Activated CD4-positive, alpha-beta T cell treated with anti-CD3 and anti-CD28 coated beads, Interleukin-2, amount 50 U/mL, for 24 hours (primary cell): ENCODE results near the gene ASCC1.
"Not testable (repeated sequence)": the region's sequence is repeated elsewhere in the genome, so short reads cannot be mapped to it uniquely, and the experiment has no call there.

ENCODE experiments used
- DNase-seq, 2 donors: peaks; one replicate each; pipeline ENCODE4 v3.0.0-alpha.2; 2020; ENCODE audit warnings: low read depth in 1 of 2, low spot score in 1 of 2

ASCC1 gene

GRCh38 chr10:72173262-72173618 lies 42.8 kb downstream of the ASCC1 start:
- DNase-seq, result no peak

GRCh38 chr10:72171175-72171630 lies 44.9 kb downstream of the ASCC1 start:
- no peak for DNase-seq

- no peak for DNase-seq
These were observed 45.3 kb downstream of the ASCC1 start for GRCh38 chr10:72170733-72171132.

- no peak for DNase-seq
These were observed 45.8 kb downstream of the ASCC1 start for GRCh38 chr10:72170263-72170662.

GRCh38 chr10:72167118-72167517 lies 49.0 kb downstream of the ASCC1 start:
- no peak for DNase-seq

DNA sequence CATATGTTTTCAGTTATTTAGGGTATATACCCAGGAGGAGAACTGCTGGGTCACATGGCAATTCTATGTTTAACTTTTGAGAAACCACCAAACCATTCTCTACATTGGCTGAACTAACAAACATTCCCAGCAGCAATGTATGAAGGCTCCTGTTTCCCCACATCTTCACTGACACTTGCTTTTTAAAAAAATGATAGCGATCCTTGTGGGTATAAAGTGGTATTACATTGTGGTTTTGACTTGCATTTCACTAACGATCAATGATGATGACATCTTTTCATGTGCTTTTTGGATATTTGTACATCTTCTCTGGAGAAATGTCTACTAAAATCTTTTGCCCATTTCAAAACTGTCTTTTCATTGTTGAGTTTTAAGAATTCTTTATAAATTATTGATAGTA lies 51.5 kb downstream of the ASCC1 start:
- DNase-seq, result no peak

GRCh38 chr10:72162978-72163377 lies 53.1 kb downstream of the ASCC1 start:
- DNase-seq, result peak in 1 of 2 donors; percentile 21

- DNase-seq, result no peak
These were observed 57.9 kb downstream of the ASCC1 start for GRCh38 chr10:72158176-72158575.

DNA sequence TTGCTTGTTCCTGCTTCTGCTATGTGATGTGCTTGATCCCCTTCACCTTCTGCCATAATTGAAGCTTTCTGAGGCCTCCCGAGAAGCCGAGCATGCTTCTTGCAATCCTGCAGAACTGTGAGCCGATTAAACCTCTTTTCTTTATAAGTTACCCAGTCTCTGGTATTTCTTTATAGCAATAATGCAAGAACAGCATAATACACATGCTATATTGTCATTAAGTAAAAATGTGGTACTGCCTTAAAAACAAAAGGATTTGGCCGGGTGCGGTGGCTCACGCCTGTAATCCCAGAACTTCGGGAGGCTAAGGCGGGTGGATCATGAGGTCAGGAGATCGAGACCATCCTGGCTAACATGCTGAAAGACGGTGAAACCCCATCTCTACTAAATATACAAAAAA lies 59.9 kb downstream of the ASCC1 start:
- no peak for DNase-seq

DNA sequence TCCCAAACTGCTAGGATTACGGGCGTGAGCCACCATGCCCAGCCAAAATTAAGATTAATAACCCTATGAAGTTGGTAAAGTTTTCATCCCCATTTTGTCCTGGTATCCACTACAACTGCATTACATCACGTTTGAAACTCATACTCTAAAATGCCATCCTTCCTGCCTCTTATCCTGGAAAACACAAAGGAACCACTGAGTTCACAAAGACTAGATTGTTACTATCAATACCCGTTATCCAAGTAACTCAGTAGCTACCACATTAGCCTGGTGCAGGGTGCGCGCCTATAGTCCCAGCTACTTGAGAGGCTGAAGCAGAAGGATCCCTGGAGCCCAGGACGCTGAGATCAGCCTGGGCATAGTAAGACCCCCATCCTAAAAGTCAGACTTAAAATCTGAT lies 63.8 kb downstream of the ASCC1 start:
- DNase-seq, result no peak

DNA sequence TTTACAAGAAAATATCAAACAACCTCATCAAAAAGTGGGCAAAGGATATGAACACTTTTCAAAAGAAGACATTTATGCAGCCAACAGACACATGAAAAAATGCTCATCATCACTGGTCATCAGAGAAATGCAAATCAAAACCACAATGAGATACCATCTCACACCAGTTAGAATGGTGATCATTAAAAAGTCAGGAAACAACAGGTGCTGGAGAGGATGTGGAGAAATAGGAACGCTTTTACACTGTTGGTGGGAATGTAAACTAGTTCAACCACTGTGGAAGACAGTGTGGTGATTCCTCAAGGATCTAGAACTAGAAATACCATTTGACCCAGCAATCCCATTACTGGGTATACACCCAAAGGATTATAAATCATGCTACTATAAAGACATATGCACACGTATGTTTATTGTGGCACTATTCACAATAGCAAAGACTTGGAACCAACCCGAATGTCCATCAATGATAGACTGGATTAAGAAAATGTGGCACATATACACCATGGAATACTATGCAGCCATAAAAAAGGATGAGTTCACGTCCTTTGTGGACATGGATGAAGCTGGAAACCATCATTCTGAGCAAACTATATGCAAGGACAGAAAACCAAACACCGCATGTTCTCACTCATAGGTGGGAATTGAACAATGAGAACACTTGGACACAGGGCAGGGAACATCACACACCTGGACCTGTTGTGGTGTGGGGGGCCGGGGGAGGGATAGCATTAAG lies 65.2 kb downstream of the ASCC1 start:
- DNase-seq, result not testable (repeated sequence)

DNA sequence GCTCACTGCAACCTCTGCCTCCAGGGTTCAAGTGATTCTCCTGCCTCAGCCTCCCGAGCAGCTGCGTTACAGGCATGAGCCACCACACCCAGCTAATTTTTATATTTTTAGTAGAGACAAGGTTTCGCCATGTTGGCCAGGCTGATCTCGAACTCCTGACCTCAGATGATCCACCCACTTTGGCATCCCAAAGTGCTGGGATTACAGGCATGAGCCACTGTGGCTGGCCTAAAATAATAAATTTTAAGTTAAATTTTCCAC lies 68.8 kb downstream of the ASCC1 start:
- not testable (repeated sequence) for DNase-seq

- DNase-seq, result no peak
These were observed 69.3 kb downstream of the ASCC1 start for GRCh38 chr10:72146559-72147323.

DNA sequence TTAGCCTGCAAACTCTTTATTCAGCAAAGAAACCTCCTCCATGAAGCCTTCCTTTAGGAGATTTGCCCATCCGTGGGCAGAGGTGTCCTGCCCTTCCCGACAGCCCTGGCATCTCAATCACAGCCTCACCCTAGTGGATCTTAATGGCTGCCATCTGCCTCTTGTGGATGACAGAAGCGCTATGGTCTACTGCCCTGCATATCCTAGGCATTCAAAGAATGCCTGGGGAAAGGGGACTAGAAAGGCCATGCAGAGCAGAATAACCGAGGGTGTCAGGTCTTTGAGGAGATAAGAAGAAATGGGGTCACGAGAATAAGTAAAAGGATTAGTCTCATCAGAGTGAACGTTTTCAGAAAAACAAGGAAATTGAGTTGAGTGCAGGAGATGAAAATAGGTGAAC lies 70.0 kb downstream of the ASCC1 start:
- DNase-seq, result no peak

DNA sequence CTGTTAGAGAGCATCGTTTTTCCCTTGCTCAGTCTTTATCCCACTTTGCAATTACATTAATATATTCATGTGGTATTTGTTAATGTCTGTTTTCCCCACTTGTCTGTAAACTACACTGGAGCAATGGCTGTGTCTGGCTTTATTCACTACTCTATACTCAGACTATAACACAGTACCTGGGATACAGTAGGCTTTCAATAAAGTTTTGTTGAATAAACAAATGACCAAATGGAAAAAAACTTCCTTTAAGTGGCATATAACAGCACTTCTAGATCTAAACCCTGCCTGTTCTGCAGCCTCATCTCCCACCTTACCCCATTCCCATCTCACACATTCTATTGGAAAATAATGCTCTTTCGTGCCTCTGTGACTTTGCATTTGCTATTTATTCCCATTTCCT lies 70.4 kb downstream of the ASCC1 start:
- DNase-seq, result no peak

GRCh38 chr10:72140850-72141249 lies 75.2 kb downstream of the ASCC1 start:
- DNase-seq, result no peak

GRCh38 chr10:72140174-72140573 lies 75.9 kb downstream of the ASCC1 start:
- DNase-seq, result no peak

DNA sequence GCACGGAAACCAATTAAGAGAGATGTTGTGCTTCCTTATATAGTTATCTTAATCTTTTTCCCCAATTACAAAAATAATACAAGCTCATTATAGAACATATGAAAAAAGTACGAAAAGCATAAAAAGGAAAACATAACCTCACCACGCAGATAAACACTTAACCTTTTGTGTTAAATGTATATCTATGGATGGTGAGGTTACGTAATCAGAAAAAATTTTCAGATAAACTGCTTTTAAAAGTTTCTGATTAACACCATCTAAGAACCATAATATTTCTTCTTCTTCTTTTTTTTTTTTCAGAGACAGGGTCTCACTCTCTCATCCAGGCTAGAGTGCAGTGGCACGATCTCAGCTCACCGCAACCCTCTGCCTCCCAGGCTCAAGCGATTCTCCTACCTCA lies 78.5 kb downstream of the ASCC1 start:
- no peak for DNase-seq

DNA sequence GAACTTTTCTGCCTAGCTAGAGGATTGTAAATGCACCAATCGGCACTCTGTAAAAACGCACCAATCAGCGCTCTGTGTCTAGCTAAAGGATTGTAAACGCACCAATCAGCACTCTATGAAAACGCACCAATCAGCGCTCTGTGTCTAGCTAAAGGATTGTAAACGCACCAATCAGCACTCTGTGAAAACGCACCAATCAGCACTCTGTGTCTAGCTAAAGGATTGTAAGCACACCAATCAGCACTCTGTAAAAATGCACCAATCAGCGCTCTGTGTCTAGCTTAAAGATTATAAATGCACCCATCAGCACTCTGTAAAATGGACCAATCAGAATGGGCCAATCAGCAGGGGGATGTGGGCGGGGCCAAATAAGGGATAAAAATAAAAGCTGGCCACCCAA lies 79.9 kb downstream of the ASCC1 start:
- DNase-seq, result not testable (repeated sequence)

GRCh38 chr10:72134785-72135767 lies 81.0 kb downstream of the ASCC1 start:
- no peak for DNase-seq

DNA sequence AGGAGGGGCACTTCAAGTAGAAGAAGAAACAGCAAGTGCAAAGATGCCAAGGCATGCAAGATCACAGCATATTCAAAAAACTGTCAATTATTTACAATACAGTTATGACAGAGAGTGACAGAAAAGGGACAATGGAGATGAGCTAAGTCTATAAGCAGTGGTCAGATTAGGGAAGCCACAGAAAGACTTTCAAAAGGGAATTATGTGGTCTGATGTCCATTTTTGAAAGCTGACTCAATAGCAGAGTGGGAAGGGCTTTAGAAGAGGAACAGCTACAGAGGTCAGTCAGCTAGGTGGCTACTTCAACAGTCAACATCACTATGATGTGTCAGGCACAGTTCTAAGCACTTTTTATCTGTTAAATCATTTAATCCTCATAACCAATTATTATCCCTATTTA lies 82.6 kb downstream of the ASCC1 start:
- no peak for DNase-seq

GRCh38 chr10:72132854-72133253 lies 83.2 kb downstream of the ASCC1 start:
- DNase-seq, result no peak
